Stimulated activated CD8-positive, alpha-beta memory T cell treated with anti-CD3 and anti-CD28 coated beads, Interleukin-7, amount 100 ng/mL, for 4 hours (primary cell): Measurements from ENCODE around the gene ADAMTS3.

Experiments
- DNase-seq, 2 donors: peaks; one replicate each; pipeline ENCODE4 v3.0.0-alpha.2; 2020; ENCODE audit warnings: low read depth in 2 of 2

ADAMTS3 gene

DNA sequence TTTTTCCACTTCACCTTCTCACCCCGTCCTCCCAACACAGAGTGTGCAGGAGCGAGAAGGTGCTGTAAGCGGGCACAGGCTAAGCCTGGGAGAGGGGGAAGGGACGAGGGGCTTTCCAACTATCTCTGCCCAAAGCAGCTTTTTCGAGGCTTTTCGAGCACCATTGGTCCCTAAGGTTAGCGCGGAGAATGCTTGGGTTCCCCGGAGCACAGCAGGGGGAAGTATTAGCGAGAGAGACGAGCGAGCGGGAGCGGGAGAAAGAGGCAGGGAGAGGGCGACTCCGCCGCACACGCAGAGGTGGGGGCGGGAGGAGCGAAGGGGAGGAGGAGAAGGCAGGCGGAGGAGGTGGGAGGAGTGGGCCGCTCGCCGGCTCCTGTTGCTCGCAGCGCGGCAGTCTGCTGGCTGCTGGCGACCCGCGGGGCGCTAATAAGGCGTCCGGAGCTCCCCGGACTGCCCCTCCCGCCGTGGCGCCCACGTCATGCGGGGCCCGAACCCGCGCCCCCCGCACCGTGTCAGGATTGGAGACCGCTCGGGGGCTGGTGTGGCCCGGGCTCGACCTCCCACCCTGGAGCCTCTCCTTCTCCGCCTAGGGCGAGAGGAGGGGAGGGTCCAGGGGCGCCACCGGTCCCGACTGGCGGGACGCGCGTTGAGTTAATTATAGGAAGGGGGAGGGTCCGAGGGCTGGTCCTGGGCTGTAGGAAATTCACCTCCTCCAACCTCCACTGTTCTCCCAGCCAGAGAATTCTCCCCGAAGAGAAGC is at the start of gene ADAMTS3:
Gene ADAMTS3, minus strand, starts transcription at position 263 of the 760 bp plus-strand sequence. CDS start 459 bp downstream, outside the sequence.
- DNase-seq = no peak

- no peak for DNase-seq
These were observed 44.9 kb upstream of the ADAMTS3 start for GRCh38 chr4:72613959-72614358.

DNA sequence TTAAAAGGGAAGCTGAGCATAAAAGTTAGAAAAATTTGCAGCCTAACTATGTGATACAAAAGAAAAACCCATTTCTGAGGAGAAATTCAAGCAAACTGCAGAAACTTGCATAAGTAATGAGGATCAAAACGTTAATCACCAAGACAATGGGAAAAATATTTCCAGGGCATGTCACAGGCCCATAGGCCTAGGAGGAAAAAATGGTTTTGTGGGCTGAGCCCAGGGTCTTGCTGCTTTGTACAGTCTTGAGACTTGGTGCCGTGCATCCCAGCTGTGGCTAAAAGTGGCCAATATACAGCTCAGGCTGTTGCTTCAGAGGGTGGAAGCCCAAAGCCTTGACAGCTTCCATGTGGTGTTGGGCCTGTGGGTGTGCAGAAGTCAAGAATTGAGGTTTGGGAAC is 37.7 kb upstream of the ADAMTS3 start:
- DNase-seq = no peak

DNA sequence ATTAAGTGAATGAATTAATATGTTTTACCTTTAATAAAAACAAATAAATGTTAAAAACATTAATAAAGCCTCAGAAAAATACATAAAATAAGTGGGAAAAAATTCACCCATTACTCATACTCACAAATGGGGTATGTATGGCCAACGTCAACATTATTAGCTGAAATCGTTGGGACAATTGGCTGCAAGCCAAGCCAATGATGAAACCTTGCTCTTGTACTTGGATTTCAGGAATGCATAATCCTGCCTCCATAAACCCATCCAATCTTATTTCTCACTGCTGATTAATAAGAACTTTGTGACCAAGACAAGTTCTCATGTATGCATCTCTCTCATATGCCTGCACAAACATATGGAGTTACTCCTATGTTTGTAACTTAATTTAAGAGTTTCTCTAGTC is 35.3 kb upstream of the ADAMTS3 start:
- DNase-seq = no peak

DNA sequence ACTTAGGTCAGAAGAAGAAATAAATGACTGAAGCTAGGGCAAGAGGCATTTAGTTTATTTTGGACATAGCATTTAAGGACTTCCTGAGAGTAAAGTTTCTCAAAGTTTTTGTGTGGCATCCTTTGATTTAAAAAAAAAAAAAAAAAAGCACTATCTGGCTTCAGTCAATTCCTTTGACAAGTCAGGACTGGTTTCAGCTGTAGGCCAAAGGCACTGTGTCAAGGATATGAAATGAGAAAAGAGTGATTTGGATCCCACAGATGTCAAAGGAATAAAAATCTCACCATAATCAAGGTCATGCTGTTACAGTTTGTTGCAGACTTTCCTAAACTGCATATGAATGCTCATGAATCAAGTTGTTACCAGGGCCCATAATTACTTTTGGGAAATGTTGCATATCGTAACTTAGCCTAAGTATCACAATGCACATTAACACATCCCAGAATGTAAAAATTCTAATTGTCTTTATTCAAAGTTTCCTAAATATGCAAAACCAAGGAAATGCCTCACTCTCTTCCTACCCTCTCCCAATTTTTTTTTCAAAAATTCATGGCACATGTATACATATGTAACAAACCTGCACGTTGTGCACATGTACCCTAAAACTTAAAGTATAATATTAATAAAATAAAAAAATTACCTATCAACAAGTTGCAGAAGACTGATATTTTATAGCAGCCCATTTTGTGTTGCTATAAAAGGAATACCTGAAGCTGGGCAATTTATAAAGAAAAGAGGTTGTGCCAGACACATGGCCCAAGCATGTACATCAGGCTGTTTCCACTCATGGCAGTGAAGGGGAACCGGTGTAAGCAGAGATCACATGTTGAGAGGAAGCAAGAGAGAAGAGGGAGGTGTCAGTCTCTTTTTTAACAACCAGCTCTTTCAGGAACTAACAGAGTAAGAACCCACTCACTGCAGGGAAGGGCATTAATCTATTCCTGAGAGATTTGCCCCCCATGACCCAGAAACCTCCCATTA is 33.7 kb upstream of the ADAMTS3 start:
- no peak for DNase-seq

DNA sequence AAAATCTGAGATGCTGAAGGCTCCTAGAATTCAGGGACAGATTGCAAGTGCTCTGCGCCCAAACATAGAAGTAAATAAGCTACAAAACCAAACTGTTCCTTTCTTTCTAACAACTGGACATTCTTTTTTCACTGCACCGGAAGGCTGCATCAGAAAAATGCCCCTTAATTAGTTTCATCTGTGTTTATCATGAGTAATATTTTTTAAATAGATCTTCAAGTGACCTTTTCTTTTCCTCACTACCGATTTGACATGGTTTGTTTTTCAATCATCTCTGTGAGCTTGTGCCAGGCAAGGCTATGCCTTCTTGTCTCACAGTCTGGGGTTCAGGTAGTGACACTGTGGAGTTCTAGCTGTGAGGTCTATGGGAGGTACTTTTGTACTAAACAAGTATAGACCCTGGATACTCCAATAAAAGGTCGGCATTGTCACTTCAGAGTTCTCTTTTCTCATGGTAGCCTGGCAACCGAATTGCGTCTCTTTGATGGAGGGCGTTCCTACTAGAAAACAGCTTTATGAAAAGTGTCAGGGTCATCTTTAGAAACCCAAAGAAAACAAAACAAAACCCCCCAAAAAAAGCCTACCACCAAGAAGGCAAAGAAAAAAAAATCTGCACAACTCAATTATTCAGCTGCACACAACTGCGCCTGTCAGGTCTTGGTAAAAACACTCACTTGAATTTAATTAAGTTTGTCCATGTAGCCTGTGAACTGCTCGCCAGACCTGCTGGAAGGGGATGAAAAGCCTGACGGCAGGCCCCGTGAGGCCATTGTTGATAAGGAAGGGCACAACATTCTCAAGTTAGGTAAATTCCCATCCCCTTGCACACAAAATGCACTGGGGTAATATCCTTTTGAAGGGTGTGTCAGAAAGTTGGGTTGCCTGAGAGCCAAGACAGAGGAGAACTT is 22.8 kb upstream of the ADAMTS3 start:
- DNase-seq = no peak

- no peak for DNase-seq
These were observed 18.3 kb upstream of the ADAMTS3 start for GRCh38 chr4:72587334-72587733.

DNA sequence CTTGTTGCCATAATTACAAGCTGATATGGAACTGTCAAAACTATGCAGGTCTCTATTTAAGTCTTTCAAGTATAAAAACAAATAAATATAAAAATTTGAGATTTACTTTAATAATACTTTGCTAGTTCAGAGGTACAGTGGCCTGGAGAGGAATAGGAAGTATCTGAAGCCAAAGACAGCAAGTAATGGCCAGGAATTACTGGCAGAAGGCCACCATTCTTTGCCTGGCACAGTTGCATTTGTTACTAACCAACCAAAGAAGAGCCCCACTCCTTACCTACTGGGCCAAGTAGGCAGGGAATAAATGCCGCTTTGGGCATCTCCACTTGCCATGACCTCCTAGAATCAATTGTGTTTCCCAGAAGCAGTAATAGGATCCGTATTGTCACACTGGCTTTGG is 13.8 kb upstream of the ADAMTS3 start:
- no peak for DNase-seq

GRCh38 chr4:72577211-72577610 is 8.2 kb upstream of the ADAMTS3 start:
- no peak for DNase-seq

DNA sequence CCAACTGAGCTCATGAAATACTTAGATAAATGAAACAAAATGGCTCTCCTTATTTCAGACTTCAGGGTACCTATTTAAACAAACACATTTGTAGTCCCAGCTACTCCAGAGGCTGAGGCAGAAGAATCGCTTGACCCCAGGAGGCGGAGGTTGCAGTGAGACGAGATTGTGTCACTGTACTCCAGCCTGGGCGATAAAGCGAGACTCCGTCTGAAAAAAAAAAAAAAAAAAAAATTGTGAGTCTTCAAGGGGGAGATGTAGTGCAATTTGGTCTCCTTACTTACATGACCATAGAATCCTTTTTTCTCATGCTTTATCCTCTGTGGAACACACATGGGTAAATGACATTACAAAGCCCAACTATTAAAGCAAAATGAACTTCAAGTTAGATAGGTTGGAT is 2.3 kb upstream of the ADAMTS3 start:
- DNase-seq = no peak

DNA sequence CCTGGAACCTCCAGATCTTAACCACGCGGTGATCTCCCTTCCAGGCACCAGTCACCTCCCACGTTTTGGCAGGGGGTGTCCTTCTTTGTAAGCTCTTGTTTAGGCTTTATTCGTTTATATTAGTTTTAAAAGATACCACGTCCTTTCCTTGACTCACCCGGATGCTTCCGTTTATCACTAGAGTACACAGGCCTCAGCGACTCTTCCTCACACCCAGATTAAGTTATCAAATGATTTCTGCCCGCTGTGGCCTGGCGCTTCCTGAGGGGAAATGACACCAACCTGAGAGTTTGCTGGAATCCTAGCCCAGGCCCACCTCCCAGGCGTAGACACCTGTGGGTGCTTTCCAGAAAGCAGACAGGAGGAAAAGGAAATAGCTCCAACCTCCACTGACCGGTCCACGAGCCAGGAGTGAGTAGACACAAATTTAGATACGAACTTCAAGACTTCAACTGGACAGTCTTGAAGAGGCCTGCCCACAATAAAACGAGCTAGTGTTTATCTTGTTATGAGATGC is 756 bp upstream of the ADAMTS3 start:
- no peak for DNase-seq

DNA sequence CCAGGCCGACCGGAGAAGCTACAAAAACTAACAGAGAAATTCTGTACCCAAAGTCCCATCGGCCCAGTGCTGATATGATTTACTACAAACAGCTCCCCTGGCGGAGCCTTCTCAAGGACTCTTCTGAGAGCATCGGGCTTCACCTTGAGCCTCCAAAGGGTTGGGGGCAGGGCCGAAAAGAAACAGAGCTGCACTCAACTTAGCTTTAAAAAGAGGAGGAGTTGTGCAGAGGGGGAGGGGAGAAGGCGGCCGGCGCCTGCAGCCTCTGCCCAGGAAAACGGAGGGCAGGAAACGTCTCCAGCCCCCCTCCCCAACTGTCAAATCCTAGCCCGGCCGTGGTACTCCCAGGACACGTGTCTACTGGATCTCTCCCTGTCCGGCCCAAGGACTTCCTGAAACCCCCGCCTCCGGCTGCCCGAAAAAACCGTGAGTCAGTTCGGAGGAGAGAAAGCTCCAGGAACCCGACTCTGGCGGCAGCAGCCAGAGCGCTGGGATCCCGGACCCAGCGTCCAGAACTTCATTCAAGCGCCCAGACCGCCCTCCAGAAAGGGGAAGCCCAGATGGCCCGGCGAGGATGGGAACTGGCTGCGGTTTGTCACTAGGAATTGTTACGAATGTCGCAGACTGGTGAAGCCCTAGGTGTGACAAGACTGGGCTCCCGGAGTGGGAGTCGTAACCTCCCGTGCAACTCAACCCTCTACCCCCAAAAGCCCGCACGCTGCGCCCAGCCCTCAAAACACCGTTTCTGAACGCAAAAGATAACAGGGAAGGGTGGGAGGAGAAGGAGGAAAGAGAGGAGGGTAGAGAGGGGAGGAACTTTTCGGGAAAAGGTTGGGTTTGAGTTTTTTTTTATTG is 973 bp downstream of the ADAMTS3 start:
- no peak for DNase-seq

DNA sequence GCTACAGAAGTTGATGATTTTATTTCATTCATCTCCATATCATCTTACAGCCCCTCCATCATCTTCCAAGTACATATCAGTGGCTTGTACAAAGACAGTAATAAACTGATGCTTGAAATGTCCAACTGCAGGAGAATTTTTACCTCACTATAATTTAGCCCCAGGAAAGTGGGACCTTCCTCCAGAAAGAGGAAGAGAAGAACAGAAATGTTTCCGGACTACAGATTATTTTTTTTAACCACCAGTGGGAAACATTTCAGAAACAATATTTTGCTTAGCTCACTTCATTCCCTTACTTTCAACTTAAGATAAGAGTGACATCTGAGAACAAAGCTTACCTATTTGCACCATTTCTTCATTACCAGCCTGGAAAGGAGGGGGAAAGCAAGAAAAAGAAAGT is 2.0 kb downstream of the ADAMTS3 start:
- DNase-seq = no peak

DNA sequence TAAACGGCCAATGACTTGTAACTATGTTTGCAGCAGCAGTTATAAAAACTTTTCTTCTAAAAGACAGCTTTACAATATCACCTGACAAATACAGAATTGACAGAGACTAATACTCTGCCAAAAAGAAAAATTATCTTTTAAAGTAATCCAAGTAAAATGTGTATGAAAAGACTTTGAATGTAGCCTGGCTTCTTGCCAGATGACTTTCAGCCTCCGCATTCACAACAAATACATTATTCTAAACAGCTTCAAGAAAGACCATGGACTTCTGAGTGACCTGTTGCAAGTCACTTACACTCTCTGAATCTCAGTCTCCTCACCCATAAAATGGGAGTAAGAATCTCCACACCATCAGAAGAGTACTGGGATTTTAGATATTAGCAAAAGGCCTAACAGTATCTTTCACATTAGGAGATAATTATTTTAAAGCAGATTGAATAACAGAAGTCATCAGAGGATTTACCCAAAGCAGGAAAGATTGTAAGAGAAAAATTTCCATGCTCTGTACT is 2.5 kb downstream of the ADAMTS3 start:
- DNase-seq = no peak

GRCh38 chr4:72564789-72565188 is 4.2 kb downstream of the ADAMTS3 start:
- DNase-seq = no peak

- DNase-seq = no peak
These were observed 4.8 kb downstream of the ADAMTS3 start for GRCh38 chr4:72564184-72564583.

GRCh38 chr4:72558655-72559054 is 10.4 kb downstream of the ADAMTS3 start:
- no peak for DNase-seq

DNA sequence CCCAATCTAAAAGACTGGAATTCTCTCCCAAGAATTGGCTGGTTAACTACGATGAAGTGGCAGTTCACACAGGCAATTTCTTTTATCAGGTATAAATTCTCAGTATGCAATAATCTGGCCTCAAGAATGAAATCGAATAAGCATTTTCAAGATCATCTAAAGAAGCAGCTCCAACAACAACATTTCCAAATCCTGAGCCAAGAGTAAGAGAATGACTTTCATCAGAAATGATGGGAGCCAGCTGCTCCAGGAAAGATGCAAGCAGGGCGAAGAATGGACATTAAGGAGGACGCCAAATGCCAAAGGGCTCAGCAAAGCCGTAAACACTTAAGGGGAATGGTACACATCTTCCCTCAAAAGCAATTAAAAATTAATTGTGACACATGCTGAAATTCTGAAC is 12.0 kb downstream of the ADAMTS3 start:
- no peak for DNase-seq

DNA sequence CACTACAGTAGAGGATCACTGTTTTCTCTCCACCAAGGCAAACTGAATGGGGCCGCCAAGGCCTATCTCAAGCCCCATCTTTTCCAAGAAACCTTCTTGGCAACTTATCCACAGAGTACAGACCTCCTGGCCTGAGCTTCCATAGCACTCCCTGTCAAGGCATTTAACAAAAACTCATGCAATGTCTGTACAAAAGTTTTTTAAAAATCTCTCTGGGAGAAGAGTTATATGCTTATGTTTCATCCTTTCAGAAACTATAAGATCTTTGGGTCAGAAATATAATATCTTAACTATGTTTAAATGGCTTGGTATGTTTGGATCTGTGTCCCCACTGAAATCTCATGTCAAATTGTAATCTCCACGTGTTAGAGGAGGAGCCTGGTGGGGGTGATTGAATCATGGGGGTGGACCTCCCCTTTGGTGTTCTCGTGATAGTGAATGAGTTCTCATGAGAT is 13.6 kb downstream of the ADAMTS3 start:
- DNase-seq = no peak
